AG10803 (cell line): Measurements from ENCODE around the gene MAPKAP1.

Experiments used
- DNase-seq: peaks from one replicate; pipeline ENCODE4 v3.0.0; 2010; ENCODE audit warnings: low read depth
- H3K4me3 ChIP-seq: 2 replicates; pipeline ENCODE4 v1.5.1; 2011; ENCODE audit warnings: mild to moderate bottlenecking, low read length, control low read depth
- CTCF ChIP-seq: conservative IDR thresholded peaks from 2 replicates; pipeline ENCODE4 v1.5.1; 2011; ENCODE audit warnings: mild to moderate bottlenecking, low read length, control low read depth, inconsistent platforms

MAPKAP1 gene

DNA sequence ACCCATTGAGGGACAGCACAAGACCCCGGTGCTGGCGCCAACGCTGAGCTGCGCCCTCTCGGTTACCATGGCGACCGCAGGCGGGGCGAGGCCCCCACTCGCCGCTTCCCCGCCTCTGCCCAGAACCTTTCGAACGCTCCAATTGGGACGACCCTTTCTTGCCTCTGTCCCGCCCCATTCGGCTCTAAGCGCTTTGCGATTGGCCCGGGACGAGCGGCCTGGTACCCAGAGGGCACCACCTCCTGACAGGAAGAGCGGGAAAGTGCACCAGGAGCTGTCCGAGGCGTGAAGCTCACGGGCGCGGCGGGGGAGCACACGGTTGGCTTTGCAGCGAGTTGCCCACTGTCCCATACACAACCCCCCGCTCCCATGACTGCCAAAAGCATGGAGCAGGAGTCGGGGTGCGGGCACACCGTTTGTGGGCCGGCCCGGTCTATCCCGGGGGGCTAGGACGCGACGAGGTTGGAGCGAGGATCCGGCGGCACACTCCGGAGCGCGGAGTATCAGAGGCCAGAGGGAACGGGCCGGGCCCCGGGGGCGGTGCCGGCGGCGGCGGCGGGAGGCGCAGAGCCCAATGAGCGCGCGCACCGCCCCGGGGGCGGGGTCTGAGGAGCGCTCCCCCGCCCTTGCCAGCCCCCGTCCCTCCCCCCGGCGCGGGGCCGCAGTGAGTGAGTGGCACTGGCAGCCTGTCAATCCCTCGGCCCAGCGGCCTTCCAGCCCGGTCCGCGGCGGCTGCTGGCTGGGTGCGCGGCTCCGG, 39.2 kb upstream of the MAPKAP1 start:
- no peak for TF ChIP-seq CTCF
- peak; percentile 91 for DNase-seq
- H3K4me3 ChIP-seq = peak overlapping the region; percentile 73

GRCh38 chr9:125745682-125746016, 38.6 kb upstream of the MAPKAP1 start:
- DNase-seq = no peak
- no peak for TF ChIP-seq CTCF
- H3K4me3 ChIP-seq = peak overlapping the region; percentile 73

DNA sequence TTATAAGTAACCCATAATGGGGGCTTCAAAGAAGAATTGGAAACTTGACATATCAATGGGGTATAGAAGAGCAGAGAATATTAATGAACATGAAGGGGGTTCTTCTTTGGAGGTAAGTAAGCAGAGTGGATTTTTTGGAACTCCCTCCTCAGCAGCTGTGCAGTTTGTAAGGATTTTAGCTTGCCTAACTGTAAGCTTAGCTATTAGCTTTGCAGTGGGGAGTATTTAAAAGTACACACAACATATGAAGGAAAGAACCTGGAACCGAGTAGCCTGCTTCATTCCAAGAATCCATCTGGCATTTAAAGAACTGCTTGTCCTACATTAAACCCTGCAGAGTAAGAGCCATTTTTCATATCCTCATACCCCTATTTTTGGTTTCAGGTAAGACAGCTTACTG, 38.0 kb upstream of the MAPKAP1 start:
- peak overlapping the region; percentile 73 for H3K4me3 ChIP-seq
- peak; percentile 67 for DNase-seq
- TF ChIP-seq CTCF = no peak

DNA sequence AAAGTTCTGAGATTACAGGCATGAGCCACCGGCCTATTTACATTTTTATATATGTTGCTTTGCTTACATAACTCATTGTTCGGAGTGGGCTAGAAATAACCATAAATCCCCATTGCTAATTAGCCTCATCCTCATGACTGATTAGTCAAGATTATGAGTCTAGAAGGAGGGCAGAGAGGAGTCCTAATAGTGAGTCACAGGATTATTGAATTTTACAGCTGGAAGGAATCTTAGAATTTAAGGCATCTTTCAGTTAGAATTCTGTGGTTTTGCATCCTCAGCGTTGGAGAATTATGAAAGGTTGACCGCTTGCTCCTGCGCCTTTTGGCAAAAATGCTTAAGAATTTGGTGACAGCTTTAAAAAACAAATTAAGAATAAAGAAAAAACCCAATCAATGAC, 37.6 kb upstream of the MAPKAP1 start:
- no peak for TF ChIP-seq CTCF
- DNase-seq = peak; percentile 89
- H3K4me3 ChIP-seq = no peak overlapping the region

DNA sequence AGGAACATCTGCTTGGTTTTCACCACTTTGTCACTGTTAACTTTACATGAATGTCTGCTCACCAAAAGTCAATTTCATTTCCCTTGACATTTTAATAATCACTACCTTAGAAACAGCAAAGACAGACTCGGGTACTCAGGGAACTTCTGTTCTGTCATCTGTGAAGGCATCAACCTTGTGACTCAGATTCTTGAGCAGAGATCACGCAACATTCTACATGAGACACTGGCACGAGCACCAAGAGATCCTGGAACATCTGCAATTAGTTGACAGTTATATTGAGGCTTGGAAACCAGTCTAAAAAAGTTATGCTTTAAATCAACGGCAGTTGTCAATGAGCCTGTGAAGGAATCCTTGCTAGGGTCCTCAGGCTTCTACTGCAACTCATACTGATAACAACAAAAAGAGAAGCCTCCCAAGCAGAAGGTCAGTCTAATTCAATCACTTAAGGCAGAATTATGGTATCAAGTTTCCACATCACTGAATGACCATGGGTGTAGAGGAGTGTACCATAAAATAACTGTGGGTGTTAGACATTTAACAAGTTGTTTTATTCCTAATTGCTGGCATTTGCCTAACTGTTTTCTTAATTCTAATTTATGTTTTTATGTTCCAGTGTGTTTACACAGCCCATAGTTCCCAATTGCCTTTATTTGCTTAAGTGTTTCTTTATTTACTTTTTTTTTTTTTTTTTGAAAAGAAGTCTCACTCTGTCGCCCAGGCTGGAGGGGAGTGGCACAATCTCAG, 36.8 kb upstream of the MAPKAP1 start:
- no peak for TF ChIP-seq CTCF
- no peak overlapping the region for H3K4me3 ChIP-seq
- DNase-seq = peak; percentile 83

- no peak overlapping the region for H3K4me3 ChIP-seq
- DNase-seq = no peak
- no peak for TF ChIP-seq CTCF
These were observed 35.6 kb upstream of the MAPKAP1 start for GRCh38 chr9:125742657-125743056.

DNA sequence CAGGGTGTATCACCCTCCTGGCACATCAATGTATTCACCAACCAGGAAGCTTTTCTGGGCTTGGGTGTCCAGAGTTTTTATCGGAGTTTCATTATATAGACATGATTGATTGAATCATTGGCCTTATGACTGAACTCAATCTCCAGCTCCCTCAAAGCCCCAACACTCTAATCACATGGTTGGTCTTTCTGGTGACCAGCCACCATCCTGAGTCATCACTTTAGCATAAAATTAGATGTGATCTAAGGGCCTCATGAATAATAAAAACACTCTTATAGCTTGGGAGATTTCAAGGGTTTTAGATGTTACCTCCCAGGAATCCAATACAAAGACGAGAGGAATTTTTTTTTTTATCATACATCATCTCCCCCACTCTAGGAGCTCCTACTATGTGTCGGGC, 32.4 kb upstream of the MAPKAP1 start:
- no peak overlapping the region for H3K4me3 ChIP-seq
- no peak for DNase-seq
- TF ChIP-seq CTCF = no peak
